GM18870 (cell line): ENCODE data around the gene MAST2.
"Not testable (repeated sequence)": the region's sequence is repeated elsewhere in the genome, so short reads cannot be mapped to it uniquely, and the experiment has no call there.

ENCODE experiments used
- ATAC-seq: cut with Tn5 transposase; IDR thresholded peaks from one replicate; pipeline ENCODE4 v1.9.1; 2021; ENCODE audit warnings: moderate library complexity; ENCODE audit not compliant: unreplicated experiment

The MAST2 gene

GRCh38 chr1:45930258-45931150 is 127.1 kb downstream of the MAST2 start:
- ATAC-seq = no peak

- ATAC-seq = not testable (repeated sequence)
Observed at GRCh38 chr1:45932205-45932604, 128.8 kb downstream of the MAST2 start.

- ATAC-seq = no peak
Observed at GRCh38 chr1:45934947-45935346, 131.5 kb downstream of the MAST2 start.

GRCh38 chr1:45938029-45938428 is 134.6 kb downstream of the MAST2 start:
- ATAC-seq = no peak

GRCh38 chr1:45942411-45942810 is 139.0 kb downstream of the MAST2 start:
- no peak for ATAC-seq

- ATAC-seq = no peak
Observed at GRCh38 chr1:45943185-45943584, 139.8 kb downstream of the MAST2 start.

GRCh38 chr1:45945426-45945825 is 142.0 kb downstream of the MAST2 start:
- ATAC-seq = no peak

- not testable (repeated sequence) for ATAC-seq
Observed at GRCh38 chr1:45949462-45949861, 146.1 kb downstream of the MAST2 start.

- no peak for ATAC-seq
Observed at GRCh38 chr1:45952072-45952471, 148.7 kb downstream of the MAST2 start.

GRCh38 chr1:45953934-45954847 is 150.8 kb downstream of the MAST2 start:
- ATAC-seq = no peak

GRCh38 chr1:45957684-45958083 is 154.3 kb downstream of the MAST2 start:
- no peak for ATAC-seq

- ATAC-seq = no peak
Observed at GRCh38 chr1:45958317-45958716, 154.9 kb downstream of the MAST2 start.

GRCh38 chr1:45960930-45961715 is 157.7 kb downstream of the MAST2 start:
- ATAC-seq = no peak

GRCh38 chr1:45961936-45962335 is 158.5 kb downstream of the MAST2 start:
- not testable (repeated sequence) for ATAC-seq

- no peak for ATAC-seq
Observed at GRCh38 chr1:45968941-45969666, 165.7 kb downstream of the MAST2 start.

GRCh38 chr1:45969866-45970265 is 166.5 kb downstream of the MAST2 start:
- no peak for ATAC-seq

- ATAC-seq = no peak
Observed at GRCh38 chr1:45971335-45971734, 167.9 kb downstream of the MAST2 start.

GRCh38 chr1:45971922-45972531 is 168.6 kb downstream of the MAST2 start:
- no peak for ATAC-seq

- ATAC-seq = no peak
Observed at GRCh38 chr1:45972621-45973020, 169.2 kb downstream of the MAST2 start.

GRCh38 chr1:45973121-45973520 is 169.7 kb downstream of the MAST2 start:
- ATAC-seq = no peak
